Measurements from ENCODE around the gene ZFY.

The ZFY gene

GRCh38 chrY:2934861-2935715, at the start of gene ZFY:
ZFY (plus strand) TSS chrY:2935381; CDS start chrY:2953937, 18,556 bp downstream.
- DNase-seq, result peak in 3 of 6 experiments; percentile 52 to 63 (median 58)

DNA sequence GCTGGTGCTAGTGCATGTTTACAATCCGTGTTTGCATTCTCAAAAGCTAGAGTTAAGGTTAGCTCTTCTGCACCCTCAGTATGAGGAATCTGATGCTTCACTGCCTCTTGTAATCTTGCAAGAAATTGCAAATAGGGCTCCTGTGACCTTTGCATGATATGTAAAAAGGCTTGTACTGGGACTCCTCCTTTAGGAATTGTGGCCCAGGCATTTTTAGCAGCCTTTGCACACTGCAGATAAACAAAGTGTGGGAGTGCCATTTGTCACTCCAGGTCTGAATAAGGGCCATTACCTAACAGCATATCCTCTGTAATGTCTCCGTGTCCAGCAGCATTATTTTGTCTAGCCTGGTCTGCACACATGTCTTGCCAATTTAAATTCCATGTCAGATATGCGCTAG, 49.3 kb upstream of the ZFY start:
- DNase-seq, result no peak

DNA sequence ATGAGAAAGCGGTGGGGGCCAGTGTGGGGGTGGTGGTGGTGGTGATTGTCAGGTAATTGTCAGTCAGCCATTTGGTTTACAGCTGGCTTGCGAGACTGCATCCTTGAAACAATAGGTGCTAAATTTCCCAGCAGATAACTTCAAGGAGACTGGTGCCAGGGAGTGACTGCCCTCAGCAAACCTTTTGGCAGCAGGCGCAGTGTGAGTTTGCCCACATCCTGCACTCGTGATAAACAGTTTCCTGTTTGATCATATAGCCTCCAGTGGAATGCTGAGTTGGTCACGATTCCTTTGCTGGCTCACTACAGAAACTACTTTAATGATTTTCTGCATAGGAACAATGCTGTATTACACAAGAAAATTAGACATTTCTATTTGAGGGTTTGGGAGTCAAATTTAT, 47.8 kb upstream of the ZFY start:
- DNase-seq, result no peak

GRCh38 chrY:2887955-2888354, 47.2 kb upstream of the ZFY start:
- DNase-seq, result no peak

DNA sequence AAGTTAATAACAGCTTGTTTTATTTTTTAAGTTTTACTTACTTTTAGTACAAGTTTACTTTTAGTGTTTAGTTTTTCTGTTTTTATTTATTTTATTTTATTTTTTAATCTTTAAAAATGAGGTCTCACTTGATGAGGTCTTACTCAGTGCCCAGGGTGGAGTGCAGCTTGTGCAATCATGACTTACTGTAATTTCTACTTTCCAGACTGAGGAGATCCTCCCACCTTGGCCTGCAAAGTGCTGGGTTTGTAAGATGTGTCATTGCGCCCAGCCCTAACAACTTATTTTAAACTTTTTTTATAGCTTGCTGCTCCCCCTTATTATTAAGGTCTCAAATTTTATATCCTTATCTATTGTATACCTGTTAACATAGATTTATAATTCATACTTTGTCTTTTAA, 41.7 kb upstream of the ZFY start:
- no peak for DNase-seq

GRCh38 chrY:2896050-2896449, 39.1 kb upstream of the ZFY start:
- DNase-seq, result no peak

GRCh38 chrY:2907356-2907755, 27.8 kb upstream of the ZFY start:
- DNase-seq, result no peak

DNA sequence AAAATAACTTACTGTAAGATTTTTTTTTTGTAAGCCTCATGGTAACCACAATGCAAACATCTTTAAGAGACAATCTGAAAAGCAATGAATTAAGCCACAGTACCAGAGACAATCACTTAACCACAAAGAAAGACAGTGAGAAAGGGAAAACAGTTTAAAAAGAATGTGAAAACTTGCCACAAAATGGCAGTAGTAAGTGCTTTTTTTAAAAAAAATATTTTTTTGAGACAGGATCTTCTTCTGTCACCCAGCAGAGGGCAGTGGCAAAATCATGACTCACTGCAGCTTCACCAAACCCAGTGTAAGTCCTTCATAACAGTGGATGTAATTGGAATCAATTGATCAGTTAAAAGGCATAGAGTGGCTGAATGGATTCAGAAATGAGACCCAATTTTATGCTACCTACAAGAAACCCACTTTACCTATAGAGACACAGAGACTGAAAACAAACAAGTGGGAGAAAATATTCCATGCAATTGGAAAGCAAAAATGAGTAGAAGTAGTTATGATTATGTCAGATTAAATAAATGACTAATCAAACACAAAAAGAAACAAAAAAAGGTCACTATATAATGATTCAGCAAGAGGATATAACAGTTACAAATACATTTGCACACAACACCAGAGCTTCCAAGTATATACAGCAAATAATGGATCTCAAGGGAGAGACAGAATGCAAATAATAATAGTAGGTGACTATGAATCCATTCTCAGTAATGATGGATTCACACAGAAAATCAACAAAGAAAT, 21.9 kb upstream of the ZFY start:
- peak in 3 of 6 experiments; percentile 1 to 29 (median 8) for DNase-seq

- DNase-seq, result no peak
These were observed 1.1 kb upstream of the ZFY start for GRCh38 chrY:2934078-2934477.

GRCh38 chrY:2935716-2936435, 695 bp downstream of the ZFY start:
- peak in 3 of 6 experiments; percentile 79 to 91 (median 83) for DNase-seq

DNA sequence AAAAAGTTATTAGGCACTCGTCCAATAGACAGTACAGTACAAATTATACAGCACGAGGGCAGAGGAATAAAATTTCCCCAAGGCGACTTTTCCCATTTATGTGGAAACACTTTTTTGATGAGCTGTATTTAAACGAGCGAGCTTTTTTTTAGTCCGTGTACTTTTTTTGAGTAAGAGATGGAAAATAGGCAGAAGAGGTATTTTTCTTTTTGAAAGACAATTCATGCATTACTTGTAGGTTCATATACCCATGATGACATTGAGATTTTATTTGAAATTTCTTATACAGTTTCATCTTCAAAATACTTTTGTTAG, 1.2 kb downstream of the ZFY start:
- DNase-seq, result no peak

- peak in 2 of 6 experiments; percentile 1 for DNase-seq
These were observed 2.0 kb downstream of the ZFY start for GRCh38 chrY:2937149-2937548.

- no peak for DNase-seq
These were observed 14.5 kb downstream of the ZFY start for GRCh38 chrY:2949590-2950252.

GRCh38 chrY:2950655-2951054, 15.5 kb downstream of the ZFY start:
- no peak for DNase-seq

DNA sequence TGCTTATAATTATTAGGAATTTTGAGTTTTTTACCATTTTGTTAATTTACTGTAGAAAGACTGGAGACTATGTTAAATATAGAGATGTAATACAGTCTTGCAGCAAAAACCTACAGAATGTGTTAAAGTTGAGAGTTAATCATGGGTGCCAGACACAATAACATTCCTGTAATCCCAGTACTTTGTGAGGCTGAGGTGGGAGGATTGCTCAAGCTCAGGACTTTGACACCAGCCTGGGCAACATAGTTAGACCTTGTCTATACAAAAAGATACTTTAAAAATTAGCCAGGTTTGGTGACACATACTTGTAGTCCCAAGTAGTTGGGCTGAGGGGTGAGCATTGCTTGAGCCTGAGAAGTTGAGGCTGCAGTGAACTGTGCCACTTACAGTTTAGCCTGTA, 17.7 kb downstream of the ZFY start:
- no peak for DNase-seq

DNA sequence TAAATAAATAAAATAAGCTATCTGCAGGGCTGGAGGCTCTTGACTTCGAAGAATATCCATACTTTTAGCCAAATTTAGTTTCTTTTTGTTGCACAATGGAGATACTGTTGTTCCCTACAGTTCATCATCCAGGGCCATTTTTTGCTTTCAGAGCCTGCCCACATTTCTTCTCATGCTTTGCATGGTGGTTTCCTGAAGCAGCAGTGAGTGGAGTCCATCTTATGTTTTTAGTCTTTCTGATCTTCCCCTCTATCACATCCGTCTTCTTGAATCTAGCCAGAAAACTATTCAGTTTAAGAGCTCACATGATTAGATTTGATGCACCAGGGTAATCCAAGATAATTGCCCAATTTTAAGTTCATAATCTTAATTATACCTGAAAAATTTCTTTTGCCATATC, 19.6 kb downstream of the ZFY start:
- no peak for DNase-seq

- no peak for DNase-seq
These were observed 20.4 kb downstream of the ZFY start for GRCh38 chrY:2955561-2955960.

GRCh38 chrY:2962061-2962460, 26.9 kb downstream of the ZFY start:
- no peak for DNase-seq

DNA sequence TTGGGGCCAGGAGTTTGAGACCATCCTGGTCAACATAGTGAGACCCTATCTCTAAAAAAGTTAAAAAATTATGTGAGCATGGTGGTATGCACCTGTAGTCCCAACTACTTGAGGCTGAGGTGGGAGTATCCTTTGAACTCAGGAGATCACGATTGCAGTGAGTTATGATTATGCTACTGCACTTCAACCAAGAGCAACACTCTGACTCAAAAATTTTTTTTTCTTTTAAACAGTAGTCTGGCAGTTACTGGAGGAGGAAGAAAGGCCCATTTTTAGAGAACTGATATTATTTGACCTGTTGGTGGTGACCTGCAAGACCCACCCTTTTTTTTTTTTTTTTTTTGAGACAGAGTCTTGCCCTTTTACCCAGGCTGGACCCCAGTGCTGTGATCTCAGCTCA, 29.6 kb downstream of the ZFY start:
- no peak for DNase-seq

DNA sequence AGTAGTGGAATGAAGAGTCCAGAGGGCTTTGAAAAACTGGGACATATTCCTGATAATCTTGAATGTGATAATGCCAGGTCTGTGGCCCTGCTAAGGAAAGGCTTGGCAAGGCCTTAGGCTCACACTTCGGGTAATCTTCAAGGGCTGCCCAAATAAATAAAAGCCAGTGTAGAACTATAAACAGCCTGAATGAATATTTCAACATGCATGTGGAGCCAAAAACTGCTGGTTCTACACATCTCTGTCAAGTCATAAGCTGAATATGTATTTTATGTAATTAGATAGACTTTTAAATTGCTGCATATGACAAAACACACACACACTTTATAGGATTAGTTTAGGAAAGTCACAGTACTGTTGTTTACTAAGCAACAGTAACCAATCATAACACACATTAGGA, 30.4 kb downstream of the ZFY start:
- DNase-seq, result no peak

- DNase-seq, result no peak
These were observed 34.4 kb downstream of the ZFY start for GRCh38 chrY:2969561-2969960.

- DNase-seq, result no peak
These were observed 37.5 kb downstream of the ZFY start for GRCh38 chrY:2972708-2973107.

- DNase-seq, result no peak
These were observed 38.0 kb downstream of the ZFY start for GRCh38 chrY:2973110-2973751.

All from stimulated activated naive CD4-positive, alpha-beta T cell (primary cell).